ENCODE data around the gene DOCK9.

GRCh38 chr13:98997738-98998641 is 20.1 kb upstream of the DOCK9 start:
- TF ChIP-seq, protein P1, sequence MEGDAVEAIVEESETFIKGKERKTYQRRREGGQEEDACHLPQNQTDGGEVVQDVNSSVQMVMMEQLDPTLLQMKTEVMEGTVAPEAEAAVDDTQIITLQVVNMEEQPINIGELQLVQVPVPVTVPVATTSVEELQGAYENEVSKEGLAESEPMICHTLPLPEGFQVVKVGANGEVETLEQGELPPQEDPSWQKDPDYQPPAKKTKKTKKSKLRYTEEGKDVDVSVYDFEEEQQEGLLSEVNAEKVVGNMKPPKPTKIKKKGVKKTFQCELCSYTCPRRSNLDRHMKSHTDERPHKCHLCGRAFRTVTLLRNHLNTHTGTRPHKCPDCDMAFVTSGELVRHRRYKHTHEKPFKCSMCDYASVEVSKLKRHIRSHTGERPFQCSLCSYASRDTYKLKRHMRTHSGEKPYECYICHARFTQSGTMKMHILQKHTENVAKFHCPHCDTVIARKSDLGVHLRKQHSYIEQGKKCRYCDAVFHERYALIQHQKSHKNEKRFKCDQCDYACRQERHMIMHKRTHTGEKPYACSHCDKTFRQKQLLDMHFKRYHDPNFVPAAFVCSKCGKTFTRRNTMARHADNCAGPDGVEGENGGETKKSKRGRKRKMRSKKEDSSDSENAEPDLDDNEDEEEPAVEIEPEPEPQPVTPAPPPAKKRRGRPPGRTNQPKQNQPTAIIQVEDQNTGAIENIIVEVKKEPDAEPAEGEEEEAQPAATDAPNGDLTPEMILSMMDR (IDR thresholded peaks at IDR 0.05), result no peak
- TF ChIP-seq, protein P2, sequence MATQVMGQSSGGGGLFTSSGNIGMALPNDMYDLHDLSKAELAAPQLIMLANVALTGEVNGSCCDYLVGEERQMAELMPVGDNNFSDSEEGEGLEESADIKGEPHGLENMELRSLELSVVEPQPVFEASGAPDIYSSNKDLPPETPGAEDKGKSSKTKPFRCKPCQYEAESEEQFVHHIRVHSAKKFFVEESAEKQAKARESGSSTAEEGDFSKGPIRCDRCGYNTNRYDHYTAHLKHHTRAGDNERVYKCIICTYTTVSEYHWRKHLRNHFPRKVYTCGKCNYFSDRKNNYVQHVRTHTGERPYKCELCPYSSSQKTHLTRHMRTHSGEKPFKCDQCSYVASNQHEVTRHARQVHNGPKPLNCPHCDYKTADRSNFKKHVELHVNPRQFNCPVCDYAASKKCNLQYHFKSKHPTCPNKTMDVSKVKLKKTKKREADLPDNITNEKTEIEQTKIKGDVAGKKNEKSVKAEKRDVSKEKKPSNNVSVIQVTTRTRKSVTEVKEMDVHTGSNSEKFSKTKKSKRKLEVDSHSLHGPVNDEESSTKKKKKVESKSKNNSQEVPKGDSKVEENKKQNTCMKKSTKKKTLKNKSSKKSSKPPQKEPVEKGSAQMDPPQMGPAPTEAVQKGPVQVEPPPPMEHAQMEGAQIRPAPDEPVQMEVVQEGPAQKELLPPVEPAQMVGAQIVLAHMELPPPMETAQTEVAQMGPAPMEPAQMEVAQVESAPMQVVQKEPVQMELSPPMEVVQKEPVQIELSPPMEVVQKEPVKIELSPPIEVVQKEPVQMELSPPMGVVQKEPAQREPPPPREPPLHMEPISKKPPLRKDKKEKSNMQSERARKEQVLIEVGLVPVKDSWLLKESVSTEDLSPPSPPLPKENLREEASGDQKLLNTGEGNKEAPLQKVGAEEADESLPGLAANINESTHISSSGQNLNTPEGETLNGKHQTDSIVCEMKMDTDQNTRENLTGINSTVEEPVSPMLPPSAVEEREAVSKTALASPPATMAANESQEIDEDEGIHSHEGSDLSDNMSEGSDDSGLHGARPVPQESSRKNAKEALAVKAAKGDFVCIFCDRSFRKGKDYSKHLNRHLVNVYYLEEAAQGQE (IDR thresholded peaks at IDR 0.05; ENCODE audit: insufficient read depth in 1 of 2, low read depth in 2 of 2, low read length in 1 of 2), result no peak
- TF ChIP-seq SIN3A (IDR thresholded peaks at IDR 0.05; ENCODE audit: borderline replicate concordance, insufficient read depth, low read depth, low read length), result no peak
- no peak for TF ChIP-seq POLR2AphosphoS5 (IDR thresholded peaks at IDR 0.05; ENCODE audit: low read depth, low read length)
- no peak for TF ChIP-seq TCF7L2 (IDR thresholded peaks at IDR 0.05; ENCODE audit: low read depth, low read length)

All from Panc1 (cell line).